GM21576 (cell line): ENCODE measurements around the gene GPD2.
A peak's percentile ranks its signal among the peaks of the same experiment; 100 is the strongest.
"Not testable (repeated sequence)": the region's sequence is repeated elsewhere in the genome, so short reads cannot be mapped to it uniquely, and the experiment has no call there.

Source experiments
- ATAC-seq: cut with Tn5 transposase; IDR thresholded peaks from one replicate; pipeline ENCODE4 v1.9.1; 2021; ENCODE audit warnings: mild to moderate bottlenecking, moderate library complexity; ENCODE audit not compliant: unreplicated experiment

Gene GPD2

DNA sequence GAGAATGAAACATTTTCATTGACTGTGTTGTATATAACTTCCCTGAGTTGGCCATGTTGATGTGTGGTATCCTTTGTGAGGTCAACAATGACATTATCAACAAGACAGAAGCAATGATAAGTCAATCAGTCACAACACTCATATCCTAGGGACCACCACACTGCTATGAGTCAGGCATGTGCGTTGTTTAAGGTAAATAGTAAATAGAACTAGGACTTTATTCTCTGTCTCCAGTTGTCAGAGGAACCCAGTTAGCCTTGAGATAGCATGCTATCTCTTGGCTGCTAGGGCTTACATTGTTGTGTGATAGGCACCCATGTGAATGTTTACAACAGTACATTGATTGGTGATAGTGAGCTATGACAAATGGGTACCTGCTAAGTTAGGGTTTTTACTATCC is 37.3 kb downstream of the GPD2 start:
- ATAC-seq, result no peak

DNA sequence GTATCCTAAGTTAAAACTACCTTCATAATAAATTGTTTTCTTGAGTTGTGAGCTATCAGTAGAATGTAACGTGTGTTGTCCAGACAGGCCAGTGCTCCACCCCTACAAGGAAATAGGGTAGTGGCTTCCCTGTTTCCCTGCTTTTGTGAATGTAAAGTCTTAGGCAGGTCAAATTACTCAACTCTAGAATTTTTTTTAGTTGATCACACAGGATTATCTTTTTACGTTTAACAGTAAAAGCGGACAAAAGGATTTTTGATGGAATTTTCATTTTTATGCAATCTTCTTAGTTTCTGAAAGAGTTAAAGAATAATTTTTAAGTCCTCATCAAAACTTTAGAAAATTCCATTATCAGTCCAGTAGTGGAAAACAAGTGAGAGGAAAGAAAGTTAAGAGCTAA is 38.2 kb downstream of the GPD2 start:
- ATAC-seq, result no peak

DNA sequence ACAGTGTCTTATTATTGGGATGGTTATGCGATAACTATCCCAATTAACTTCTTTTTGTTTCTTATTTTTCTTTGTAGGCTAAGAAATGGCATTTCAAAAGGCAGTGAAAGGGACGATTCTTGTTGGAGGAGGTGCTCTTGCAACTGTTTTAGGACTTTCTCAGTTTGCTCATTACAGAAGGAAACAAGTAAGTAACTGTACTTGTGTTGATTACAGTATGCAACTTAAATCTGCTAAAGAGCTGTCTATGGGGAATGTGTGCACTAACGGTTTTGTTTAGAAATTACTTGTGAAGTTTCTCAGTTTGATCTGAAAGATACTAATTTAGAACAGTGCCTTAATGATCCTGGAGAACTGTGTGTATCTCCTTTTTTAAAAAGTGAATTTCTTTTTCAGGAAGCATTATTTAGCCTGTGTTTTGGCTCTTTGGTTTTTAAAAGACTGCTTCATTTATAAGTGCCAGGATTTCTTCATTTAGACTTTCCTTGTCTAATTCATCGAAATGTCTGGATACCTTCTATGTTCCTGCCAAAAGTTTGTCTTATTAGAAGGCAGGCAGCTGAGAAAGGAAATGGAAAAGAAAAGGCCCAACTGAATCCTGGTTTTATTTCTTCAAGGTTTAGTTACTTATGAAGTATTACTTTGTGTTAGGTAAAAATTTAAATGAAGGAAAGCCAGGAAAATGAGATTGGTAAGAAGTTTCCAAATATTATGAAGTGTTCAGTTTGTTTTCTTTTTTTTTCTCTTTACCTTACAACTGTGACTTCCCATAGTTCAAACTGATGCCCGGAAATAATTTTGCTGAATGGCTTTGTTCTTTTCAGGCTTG is 40.1 kb downstream of the GPD2 start:
- peak; percentile 53 for ATAC-seq

DNA sequence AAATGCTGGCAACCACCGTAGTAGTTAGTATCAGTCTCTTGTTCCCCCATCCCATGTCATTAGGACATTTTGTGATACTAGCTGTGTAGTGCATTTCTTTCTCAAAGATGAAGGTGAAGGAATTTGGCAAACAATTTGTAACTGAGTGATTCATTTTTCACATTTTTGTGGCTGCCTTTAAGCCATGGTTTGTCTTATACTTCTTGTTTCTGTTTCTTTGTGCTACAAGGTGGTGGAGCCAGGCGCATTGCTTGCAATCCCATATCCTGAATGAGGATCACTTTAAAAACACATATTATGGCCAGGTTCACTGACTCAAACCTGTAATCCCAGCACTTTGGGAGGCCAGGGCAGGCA is 40.6 kb downstream of the GPD2 start:
- ATAC-seq, result peak; percentile 52

DNA sequence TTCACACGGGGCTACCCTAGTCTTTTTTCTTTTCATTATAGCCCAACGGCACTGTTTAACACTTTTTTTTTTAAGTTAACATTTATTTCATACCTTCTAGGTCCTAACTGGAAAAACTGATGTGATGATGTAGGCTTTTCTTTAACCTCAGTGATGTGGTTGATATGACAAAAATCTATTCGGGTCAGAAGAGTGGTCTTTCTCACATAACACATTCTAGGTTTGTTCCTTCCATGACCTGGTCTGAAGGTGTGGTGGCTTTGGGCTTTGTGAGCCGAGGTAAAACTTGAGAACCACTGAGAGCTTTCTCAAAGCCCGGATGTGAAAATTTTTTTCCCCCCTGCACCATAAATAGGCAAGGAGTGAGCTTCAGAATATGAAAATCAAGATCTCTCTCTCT is 44.2 kb downstream of the GPD2 start:
- no peak for ATAC-seq

DNA sequence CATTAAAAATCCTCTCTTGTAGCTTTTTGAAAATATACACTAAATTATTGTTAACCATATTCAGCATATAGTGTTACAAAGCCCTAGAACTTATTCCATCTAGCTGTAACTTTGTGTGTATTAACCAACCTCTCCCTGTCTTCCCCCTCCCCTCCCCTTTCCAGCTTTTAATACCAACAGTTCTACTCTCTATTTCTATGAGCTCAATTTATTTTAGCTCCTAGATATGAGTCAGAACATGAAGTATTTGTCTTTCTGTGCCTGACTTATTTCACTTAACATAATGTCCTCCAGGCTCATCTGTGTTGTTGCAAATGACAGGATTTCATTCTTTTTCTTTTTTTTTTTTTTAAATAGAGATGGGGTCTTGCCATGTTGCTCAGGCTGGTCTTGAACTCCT is 45.1 kb downstream of the GPD2 start:
- no peak for ATAC-seq

DNA sequence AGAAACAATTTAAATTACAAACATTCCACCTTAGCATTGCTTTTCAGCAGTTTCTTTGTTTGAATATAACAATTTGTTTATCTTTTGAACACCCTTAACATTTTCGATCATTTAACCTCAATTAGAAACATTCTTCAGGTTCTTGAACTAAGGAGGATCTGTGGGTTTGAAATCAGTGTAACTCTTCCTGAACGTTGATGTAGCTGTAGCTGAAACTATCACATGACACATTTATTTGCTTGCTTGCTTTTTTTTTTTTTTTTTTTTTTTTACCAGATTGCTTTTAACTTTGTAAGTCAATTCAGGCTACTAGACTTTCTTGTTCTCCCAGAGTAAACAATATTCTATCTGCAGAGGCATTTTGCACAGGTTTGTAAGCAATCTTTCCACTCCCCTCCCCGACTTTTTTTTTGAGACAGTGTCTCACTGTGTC is 47.6 kb downstream of the GPD2 start:
- no peak for ATAC-seq

DNA sequence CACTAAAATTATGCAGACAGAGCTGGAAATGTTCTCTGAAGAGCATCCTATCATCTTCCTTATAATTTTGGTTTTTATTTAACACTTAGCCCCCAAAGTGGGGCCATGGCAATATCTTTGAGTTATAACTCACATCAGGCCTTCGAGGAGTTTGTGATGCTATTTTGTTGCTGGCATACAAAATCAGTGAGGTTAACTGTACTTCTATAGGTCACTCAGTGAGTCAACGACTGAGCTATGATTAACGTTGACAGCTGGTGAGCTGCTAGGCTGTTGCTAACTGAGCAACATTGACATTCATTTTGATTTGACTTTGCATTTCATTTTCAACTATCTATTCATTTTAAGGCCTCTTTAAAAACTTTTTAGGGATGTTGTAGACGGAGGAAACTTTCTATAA is 50.0 kb downstream of the GPD2 start:
- no peak for ATAC-seq

DNA sequence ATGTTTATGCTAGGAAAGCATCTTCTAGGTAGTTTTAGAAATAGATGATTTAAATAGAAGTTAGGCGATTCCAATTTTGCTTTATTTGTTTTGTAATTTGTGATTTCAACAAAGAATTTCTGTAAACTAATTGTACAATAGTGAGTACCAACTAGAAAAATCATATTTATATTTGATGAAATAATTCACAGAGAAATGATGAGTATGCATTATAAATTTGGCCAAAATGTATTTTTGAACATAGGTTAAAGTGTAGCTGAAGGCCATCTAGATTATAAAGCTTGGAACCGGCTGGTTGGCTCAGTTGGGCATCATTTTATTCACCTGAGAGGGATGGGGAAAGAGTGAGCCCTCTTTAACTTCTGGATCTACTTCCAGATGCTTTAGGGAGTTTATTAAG is 50.4 kb downstream of the GPD2 start:
- no peak for ATAC-seq

DNA sequence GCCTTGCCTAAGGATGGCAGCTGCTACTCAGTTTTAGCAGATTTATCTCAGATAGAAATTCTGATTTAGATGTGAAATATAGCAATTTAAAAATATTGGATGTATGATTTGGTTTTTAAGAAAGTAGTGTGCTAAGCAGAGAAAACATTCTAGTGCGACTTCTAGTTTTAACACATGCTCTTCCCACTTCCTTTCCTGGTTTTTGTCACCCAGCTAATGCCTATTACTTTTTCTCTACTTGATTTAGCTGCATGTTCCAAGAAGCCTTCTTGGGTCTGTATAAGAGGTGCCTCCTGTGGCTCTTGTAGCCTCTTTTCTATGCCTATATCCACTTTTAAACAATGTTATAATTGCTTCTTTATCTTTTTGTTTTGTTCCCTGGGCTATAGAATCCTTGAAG is 53.0 kb downstream of the GPD2 start:
- no peak for ATAC-seq

DNA sequence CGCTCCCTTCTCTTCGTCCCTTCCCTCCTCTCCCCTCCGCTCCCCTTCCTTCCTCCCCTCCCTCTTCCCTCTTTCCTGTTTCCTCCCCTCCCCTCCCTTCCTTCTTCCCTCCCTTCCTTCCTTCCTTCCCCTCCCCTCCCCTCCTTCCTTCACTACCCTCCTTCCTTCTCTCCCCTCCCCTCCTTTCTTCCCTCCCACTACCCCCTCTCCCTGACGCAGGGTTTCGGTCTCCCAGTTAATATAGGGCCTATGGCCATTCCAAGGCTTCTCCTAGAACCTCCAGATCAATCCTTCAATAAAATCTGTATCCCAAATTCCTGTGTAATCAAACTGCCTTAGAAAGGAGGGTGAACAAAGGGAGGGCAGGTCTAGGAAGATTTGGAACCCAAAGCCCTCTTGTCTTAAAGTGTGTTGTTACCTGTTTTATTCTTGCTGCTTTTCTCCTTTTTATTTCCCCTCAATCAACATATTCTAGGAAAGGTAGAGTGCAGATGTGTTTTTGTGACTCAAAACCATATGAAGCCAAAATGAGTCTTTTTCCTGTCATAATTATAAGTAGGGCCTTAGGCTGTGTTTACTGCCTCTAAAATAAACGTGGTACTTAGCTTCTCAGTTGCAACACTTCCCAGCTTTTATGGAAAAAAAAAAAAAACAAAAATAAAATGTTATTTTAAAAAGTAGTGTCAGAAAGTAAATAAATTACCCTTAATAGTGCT is 53.7 kb downstream of the GPD2 start:
- no peak for ATAC-seq

DNA sequence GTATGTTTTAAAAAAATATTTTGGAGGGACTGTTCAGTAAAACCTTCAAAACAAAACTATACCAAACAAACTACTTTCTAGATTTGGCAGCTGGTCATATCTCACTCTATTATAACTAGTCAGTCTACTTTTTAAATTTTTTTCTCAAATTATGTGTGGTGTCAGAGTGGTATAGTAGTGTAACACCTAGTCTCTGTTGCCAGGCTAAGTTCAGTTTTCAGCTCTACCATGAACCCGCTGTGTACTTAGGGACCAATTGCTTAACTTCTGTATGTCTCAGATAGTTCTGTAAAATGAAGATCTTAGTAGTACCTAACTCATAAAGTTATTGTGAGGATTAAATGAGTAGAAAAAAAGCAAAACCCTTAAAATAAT is 54.3 kb downstream of the GPD2 start:
- no peak for ATAC-seq

DNA sequence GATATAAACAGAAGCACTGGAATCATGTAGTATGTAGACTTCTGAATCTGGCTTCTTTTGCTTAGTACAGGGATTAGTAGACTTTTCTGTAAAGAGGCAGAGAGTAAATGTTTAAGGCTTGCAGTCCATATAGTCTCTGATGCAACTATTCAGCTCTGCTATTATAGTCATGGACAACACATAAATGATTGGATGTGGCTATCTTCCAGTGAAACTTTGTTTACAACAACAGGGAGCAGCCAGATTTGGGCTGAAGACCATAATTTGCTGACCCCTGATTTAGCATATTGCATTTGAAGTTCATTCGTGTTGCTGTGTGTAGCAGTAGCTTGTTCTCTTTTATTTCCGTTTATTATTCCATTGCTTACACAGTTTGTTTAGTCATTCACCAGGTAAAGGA is 55.0 kb downstream of the GPD2 start:
- no peak for ATAC-seq

DNA sequence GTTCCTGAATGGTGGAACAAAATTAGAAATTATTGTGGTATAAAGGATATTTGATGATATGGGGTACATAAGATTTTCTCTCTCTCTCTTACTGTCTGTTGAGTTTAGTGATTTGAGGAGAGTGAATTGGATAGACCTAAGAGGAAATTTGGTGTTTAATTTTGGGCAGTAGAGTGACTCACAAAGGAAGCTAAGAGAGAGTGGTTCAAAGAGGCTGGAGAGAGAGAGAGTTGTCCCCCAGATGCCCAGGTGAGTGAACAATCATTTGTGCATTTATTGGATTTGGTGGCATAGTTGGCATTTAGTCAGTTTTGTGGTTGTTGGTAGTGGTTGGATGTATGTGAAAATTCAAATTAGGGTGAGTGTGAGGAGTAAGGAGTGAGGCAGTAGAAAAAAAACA is 56.8 kb downstream of the GPD2 start:
- no peak for ATAC-seq

DNA sequence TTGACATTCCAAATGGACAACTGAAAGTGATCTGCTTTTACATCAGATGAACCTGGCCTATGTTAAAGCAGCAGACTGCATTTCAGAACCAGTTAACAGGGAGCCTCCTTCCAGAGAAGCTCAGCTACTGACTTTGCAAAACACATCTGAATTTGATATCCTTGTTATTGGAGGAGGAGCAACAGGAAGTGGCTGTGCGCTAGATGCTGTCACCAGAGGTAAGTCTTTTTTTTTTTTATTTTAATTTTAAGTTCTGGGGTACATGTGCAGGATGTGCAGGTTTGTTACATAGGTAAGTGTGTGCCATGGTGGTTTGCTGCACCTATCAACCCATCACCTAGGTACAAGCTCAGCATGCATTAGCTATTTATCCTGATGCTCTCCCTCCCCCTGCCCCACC is 59.8 kb downstream of the GPD2 start:
- not testable (repeated sequence) for ATAC-seq

DNA sequence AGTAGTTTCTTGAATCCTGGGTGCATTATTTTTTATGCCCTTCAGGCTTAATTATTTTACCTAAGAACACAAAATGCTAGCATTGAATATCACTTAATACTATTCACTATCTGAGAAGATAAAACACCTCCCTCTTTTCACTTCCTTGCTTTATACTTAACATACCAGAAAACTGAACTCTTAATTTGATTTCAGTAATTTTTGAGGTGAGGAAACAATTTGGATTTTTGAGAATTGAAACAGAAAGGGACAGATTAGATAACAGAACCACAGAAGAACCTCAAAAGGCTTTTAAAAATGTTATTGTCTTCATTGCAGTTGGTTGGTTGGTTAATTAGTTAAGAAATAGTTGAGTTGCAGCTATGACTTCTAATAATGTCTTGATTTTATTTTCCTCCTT is 69.5 kb downstream of the GPD2 start:
- ATAC-seq, result no peak

DNA sequence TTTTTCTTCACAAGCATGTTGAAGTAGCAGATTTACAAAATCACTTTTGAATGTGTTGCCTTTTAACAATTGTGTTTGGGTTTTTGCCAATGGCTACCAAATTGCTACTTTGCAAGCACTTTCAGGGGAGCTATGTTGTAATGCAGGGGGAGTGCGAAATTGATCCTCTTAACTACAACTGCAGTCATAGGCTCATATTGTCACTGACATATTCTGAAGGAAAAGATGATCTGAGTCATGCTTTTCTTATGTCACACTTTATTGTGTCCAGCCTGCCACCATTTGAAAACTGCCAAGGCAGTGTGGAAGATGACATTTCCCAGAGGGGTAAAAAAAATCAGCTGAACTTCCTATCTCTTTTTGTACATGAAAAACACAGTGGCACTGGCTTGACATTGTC is 74.9 kb downstream of the GPD2 start:
- ATAC-seq, result no peak

DNA sequence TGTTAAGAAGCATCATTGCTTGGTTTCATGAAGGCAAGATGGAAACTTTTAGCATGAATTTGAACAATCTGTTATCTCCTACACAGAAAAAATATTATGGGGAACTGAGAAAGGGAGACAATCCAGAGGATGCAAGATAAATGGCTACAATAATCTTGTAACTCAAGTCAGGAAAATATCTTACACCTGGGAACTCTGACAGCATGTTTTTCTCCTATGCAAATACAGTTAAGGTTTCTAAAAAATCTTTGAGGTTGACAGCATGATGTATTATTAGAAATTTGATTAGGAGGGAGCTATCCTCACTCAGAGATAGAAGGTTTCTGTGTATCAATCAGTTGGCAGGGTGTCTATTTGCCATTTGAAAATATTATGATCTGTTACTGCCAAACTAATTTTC is 75.6 kb downstream of the GPD2 start:
- peak; percentile 56 for ATAC-seq

DNA sequence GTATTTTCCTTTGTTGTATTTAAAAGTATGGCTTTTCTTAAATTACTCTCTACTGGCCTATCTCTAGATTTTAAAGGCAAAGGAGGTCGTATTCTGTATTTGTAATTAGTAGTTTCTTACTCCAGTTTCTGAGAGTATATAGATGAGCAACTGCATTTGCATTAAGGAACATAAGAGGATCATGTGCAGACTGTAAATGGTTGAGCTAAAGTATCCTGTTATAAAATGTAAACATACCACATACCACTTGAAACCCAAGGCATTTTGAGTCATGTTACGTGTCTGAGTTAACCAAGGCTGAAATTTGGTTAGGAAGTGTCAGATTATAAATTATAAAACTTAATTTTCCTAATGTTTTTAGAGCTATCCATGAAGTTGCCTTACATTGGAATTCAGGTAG is 76.3 kb downstream of the GPD2 start:
- ATAC-seq, result peak; percentile 47

DNA sequence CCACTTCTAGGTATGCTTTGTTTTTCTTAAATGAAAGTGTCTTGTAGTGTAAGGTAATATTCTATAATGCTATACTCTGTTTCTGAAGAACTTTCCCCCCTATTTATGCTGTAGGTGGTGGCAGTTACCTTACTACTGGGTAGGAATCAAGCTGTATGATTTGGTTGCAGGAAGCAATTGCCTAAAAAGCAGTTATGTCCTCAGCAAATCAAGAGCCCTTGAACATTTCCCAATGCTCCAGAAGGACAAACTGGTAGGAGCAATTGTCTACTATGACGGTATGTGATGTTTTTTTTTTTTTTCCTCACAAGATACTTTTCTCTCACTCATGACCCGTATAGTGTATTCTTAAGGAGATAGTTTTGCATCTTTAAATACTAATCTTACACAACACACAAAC is 77.0 kb downstream of the GPD2 start:
- no peak for ATAC-seq

DNA sequence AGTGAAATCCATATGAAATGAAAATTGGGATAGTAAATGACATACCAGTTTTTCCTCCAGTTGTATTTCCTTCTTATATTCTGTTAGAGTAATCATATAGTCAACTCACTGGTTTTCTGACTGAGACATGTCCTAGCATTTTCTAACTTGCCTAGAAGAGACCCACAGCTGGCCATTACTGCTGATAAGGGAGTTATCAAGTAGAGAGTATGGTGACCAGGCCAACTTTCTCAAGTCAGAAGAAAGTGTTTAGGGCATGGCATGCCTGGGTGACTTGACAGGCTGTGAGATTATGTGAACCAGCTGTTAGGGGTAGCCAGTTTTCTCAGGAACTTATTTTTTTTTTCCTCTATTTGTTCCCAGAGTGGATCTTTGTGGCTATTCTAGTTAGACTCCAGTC is 81.2 kb downstream of the GPD2 start:
- ATAC-seq, result no peak

DNA sequence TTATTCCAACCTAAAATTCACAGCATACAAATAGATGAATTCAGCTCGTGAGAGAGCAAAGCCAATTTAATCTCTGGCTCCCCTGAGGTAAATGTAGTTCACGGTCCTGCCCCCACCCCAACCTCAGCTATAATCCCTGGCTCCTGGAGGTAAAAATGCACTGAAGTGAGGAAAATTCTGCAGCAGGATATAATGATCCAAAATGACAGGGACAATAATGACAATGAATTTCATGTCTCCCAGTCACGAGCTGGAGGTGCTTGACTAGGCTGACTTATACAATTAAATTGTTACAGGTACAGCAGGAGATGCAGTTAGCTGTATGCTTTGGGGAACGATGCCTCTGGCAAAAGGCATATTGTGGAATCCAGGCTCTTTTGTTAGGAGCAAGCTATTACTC is 82.0 kb downstream of the GPD2 start:
- no peak for ATAC-seq
